ENCODE measurements around the gene SCRN3. TPM values are rescaled to one million over a fixed set of nuclear protein-coding genes. Genes with fewer than 3 reads are reported as not detected.
"Not testable (repeated sequence)": the region's sequence is repeated elsewhere in the genome, so short reads cannot be mapped to it uniquely, and the experiment has no call there.

SCRN3 gene
- total RNA-seq, 1 donor, result 34.6 TPM

DNA sequence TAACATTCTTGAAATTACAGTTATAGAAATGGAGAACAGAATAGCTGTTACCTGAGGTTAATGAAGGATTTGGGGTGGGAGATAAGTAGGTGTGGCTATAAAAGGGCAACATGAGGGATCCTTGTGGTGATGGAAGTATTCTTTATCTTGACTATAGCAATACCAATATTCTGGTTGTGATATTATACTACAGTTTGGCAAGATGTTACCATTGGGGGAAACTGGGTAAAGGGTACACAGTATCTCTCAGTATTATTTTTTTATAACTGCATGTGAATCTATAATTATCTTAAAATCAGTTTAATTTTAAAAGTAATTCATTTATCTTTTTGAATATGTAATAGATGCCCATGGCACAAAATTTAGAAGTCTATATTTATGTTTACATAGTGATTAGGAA lies 8.1 kb downstream of the SCRN3 start:
- DNase-seq (ENCODE audit: low read depth), result no peak
- TF ChIP-seq, protein P1, sequence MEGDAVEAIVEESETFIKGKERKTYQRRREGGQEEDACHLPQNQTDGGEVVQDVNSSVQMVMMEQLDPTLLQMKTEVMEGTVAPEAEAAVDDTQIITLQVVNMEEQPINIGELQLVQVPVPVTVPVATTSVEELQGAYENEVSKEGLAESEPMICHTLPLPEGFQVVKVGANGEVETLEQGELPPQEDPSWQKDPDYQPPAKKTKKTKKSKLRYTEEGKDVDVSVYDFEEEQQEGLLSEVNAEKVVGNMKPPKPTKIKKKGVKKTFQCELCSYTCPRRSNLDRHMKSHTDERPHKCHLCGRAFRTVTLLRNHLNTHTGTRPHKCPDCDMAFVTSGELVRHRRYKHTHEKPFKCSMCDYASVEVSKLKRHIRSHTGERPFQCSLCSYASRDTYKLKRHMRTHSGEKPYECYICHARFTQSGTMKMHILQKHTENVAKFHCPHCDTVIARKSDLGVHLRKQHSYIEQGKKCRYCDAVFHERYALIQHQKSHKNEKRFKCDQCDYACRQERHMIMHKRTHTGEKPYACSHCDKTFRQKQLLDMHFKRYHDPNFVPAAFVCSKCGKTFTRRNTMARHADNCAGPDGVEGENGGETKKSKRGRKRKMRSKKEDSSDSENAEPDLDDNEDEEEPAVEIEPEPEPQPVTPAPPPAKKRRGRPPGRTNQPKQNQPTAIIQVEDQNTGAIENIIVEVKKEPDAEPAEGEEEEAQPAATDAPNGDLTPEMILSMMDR (IDR thresholded peaks at IDR 0.05; ENCODE audit: insufficient read depth, low read length), result no peak
- H3K4me3 ChIP-seq (ENCODE audit: low read depth, low read length), result no peak overlapping the region

DNA sequence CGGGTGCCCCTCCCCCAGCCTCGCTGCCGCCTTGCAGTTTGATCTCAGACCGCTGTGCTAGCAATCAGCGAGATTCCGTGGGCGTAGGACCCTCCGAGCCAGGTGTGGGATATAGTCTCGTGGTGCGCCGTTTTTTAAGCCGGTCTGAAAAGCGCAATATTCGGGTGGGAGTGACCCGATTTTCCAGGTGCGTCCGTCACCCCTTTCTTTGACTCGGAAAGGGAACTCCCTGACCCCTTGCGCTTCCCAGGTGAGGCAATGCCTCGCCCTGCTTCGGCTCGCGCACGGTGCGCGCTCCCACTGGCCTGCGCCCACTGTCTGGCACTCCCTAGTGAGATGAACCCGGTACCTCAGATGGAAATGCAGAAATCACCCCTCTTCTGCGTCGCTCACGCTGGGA lies 14.5 kb downstream of the SCRN3 start:
- not testable (repeated sequence) for H3K4me3 ChIP-seq (ENCODE audit: low read depth, low read length); DNase-seq (ENCODE audit: low read depth)

DNA sequence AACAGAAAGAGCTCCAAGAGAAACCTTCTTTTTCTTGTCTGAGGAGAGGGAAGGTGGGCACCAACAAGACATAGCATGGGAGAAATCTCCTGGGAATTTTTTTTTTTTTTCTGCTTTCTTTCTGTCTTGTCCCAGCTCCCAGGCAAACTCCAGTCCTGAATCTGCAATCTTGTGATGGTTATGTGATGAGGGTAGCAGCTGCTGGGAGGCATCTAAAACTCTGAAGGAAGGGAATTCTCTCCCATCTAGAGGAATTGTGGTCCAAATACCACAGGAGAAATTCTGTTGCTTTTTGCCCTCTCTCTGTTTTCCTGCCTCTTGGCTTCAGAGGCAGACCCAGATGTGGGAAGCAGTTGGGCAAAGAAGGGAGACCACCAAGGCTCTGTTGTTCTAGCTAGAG lies 16.7 kb downstream of the SCRN3 start:
- no peak for DNase-seq (ENCODE audit: low read depth)

DNA sequence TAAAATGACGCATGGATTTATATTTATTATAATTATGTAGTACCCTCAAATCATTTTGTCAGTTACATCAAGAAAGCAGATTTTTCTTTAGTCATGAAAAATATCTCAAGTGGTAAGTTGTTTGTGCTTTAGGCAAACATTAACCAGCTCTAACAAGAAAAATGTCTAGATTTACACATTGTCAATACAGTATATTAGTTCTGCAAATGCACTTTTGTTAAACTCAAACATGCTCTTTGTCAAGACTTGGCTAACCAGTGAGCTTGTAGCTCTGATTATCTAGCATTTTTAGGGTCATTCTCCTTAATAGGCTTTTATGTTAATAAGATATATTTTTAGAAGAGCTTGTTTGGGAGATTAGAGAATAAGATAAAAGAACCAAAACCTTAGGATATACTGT lies 32.7 kb downstream of the SCRN3 start:
- TF ChIP-seq, protein P1 (IDR thresholded peaks at IDR 0.05; ENCODE audit: insufficient read depth, low read length), result no peak
- no peak for DNase-seq (ENCODE audit: low read depth)
- no peak overlapping the region for H3K4me3 ChIP-seq (ENCODE audit: low read depth, low read length)

More for the DNA sequence above, 16.7 kb downstream of the SCRN3 start:
- TF ChIP-seq, protein P1 (IDR thresholded peaks at IDR 0.05; ENCODE audit: insufficient read depth, low read length), result no peak
- no peak overlapping the region for H3K4me3 ChIP-seq (ENCODE audit: low read depth, low read length)

DNA sequence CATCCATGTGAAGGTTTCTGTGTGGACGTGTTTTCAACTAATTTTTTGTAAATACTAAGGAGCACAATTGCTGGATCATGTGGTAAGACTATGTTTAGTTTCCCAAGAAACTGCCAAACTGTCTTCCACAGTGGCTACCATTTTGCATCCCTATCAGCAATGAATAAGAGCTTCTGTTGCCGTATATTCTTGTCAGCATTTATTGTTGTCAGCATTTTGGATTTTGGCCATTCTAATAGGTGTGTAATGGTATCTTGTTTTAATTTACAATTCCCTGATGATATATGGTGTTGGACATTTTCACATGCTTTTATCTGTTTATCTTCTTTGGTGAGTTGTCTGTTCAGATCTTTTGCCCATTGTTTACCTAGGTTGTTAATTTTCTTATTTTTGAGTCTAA lies 34.5 kb downstream of the SCRN3 start:
- no peak overlapping the region for H3K4me3 ChIP-seq (ENCODE audit: low read depth, low read length)
- TF ChIP-seq, protein P1 (IDR thresholded peaks at IDR 0.05; ENCODE audit: insufficient read depth, low read length), result no peak
- DNase-seq (ENCODE audit: low read depth), result no peak

DNA sequence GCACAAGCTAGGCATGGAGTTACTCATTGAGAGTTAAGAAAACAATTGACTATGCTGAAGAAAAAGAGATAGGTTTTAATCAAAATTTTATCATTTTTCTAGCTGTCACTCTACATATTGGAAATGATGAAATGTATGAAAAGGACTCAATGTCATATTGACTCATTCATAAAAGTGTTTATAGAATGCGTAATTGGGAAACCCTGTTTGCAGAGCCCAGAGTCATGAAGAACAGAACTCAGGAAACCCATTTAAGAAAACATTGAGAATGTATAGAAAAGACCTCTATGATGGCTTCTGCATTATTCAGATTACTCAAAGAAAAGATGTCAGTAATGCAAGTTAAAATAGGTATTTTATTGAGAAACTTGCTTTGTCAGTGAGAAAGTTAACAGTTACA lies 36.4 kb downstream of the SCRN3 start:
- TF ChIP-seq, protein P1 (IDR thresholded peaks at IDR 0.05; ENCODE audit: insufficient read depth, low read length), result no peak
- H3K4me3 ChIP-seq (ENCODE audit: low read depth, low read length), result no peak overlapping the region
- no peak for DNase-seq (ENCODE audit: low read depth)

DNA sequence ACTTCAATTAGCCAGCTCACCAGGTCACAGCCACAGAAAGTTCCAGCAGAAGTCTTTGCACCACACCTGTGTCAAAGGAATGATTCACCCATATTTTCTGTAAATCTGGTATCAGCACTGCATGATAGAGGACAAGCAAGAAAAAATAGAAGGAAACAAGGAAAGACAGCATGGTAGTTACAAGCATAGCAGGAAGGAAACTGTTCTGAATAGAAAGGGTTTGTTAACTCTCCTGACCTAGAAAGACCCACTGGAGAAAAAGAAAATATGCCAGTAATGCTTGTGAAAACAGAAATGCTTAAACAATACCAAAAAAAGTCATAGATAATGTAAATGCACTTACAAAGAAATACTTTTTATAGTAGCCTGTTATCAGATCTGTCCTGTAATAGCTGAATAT lies 40.8 kb downstream of the SCRN3 start:
- TF ChIP-seq, protein P1 (IDR thresholded peaks at IDR 0.05; ENCODE audit: insufficient read depth, low read length), result no peak
- H3K4me3 ChIP-seq (ENCODE audit: low read depth, low read length), result no peak overlapping the region
- DNase-seq (ENCODE audit: low read depth), result no peak

All from fibroblast of the aortic adventitia (primary cell).